WERI-Rb-1 (cell line): ENCODE measurements around the gene CCNT1.
"Not testable (repeated sequence)": the region's sequence is repeated elsewhere in the genome, so short reads cannot be mapped to it uniquely, and the experiment has no call there.

Experiments
- DNase-seq: peaks from one replicate; pipeline ENCODE4 v3.0.0-alpha.2; 2020
- H3K27ac ChIP-seq: fragments of 250-450 bp; sonication (Bioruptor Pico); 2 replicates; pipeline ENCODE4 v1.5.1; 2020; ENCODE audit warnings: mild to moderate bottlenecking, moderate library complexity
- H3K27me3 ChIP-seq: fragments of 250-450 bp; sonication (Bioruptor Pico); 2 replicates; pipeline ENCODE4 v1.5.1; 2021; ENCODE audit warnings: mild to moderate bottlenecking, low read depth, moderate library complexity; ENCODE audit not compliant: insufficient read depth, severe bottlenecking
- H3K36me3 ChIP-seq: fragments of 250-450 bp; sonication (Bioruptor Pico); 2 replicates; pipeline ENCODE4 v1.5.1; 2020; ENCODE audit warnings: mild to moderate bottlenecking, moderate library complexity
- H3K4me3 ChIP-seq: 2 replicates; pipeline ENCODE4 v1.5.1; 2011; ENCODE audit warnings: low read depth, mild to moderate bottlenecking, control low read depth, low read length
- H3K9me3 ChIP-seq: fragments of 250-450 bp; sonication (Bioruptor Pico); 2 replicates; pipeline ENCODE4 v1.5.1; 2021; ENCODE audit warnings: mild to moderate bottlenecking, moderate library complexity; ENCODE audit not compliant: severe bottlenecking
- TF ChIP-seq, protein P1 (sequence below): IDR thresholded peaks from 2 replicates; pipeline ENCODE4 v1.5.1; 2011; ENCODE audit warnings: low read depth, mild to moderate bottlenecking, control low read depth, inconsistent platforms, low read length

Gene CCNT1

DNA sequence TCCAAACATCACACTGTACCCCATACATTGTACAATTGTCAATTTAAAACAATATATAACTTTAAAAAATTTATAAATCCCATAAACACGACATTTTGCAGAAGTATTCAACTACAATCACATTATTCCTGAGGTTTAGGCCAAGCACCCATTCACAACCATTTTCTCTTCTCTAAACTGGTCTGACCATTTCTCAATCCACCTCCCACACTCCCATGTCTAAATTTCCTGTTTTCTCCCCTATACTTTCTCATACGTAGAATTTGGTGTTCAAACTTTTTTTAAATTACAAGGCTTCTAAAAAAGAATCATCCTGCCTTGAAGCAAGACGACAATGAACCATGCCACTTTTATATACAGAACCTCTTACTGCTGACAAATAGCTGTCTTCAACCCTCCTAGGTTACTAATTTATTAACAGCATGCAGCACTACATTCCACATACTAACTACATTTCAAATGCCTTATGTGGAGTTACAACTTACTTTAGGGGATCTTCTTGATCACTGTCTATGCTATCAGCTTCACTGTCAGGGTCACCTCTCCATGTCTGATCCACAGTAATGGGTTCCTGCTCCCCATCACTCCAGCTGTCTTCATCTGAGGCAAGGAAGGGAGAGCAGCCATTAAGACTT, 37.8 kb downstream of the CCNT1 start:
- Histone ChIP-seq H3K27ac (no peak overlapping the region), H3K9me3 (no peaks in the 10 kb centered on the region), H3K36me3 (peaks cover 73% of the 10 kb centered on the region), H3K4me3 (no peak overlapping the region), H3K27me3 (no peaks in the 10 kb centered on the region)
- no peak for DNase-seq
- TF ChIP-seq, protein P1, sequence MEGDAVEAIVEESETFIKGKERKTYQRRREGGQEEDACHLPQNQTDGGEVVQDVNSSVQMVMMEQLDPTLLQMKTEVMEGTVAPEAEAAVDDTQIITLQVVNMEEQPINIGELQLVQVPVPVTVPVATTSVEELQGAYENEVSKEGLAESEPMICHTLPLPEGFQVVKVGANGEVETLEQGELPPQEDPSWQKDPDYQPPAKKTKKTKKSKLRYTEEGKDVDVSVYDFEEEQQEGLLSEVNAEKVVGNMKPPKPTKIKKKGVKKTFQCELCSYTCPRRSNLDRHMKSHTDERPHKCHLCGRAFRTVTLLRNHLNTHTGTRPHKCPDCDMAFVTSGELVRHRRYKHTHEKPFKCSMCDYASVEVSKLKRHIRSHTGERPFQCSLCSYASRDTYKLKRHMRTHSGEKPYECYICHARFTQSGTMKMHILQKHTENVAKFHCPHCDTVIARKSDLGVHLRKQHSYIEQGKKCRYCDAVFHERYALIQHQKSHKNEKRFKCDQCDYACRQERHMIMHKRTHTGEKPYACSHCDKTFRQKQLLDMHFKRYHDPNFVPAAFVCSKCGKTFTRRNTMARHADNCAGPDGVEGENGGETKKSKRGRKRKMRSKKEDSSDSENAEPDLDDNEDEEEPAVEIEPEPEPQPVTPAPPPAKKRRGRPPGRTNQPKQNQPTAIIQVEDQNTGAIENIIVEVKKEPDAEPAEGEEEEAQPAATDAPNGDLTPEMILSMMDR: no peak

- H3K36me3 ChIP-seq: peaks cover 94% of the 10 kb centered on the region
- no peaks in the 10 kb centered on the region for H3K27me3 ChIP-seq
- H3K27ac ChIP-seq: no peak overlapping the region
- TF ChIP-seq, protein P1: no peak
- no peaks in the 10 kb centered on the region for H3K9me3 ChIP-seq
- no peak overlapping the region for H3K4me3 ChIP-seq
- DNase-seq: no peak
Measured at GRCh38 chr12:48671231-48671856, 45.2 kb downstream of the CCNT1 start.

GRCh38 chr12:48668996-48669395, 47.5 kb downstream of the CCNT1 start:
- Histone ChIP-seq H3K4me3 (no peak overlapping the region), H3K9me3 (no peaks in the 10 kb centered on the region), H3K27me3 (no peaks in the 10 kb centered on the region), H3K27ac (no peak overlapping the region), H3K36me3 (peaks cover 94% of the 10 kb centered on the region)
- DNase-seq: no peak
- TF ChIP-seq, protein P1: no peak

DNA sequence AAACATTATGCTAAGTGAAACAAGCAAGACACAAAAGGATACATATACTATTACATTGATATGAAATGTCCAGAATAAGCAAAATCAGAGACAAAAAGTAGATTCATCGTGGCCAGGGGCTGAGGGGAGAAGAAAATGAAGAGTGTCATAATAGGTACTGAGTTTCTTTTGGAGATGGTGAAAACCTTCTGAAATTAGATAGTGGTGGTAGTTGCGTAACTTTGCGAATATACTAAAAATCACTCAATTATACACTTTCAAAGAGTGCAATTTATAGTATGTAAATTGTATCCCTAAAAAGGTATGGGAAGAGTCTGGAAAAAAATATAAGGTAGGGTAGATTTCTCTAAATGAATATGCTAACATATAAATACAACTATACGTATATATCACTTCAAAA, 56.6 kb downstream of the CCNT1 start:
- peaks cover 92% of the 10 kb centered on the region for H3K36me3 ChIP-seq
- H3K9me3 ChIP-seq: no peaks in the 10 kb centered on the region
- H3K27ac ChIP-seq: no peak overlapping the region
- no peak overlapping the region for H3K4me3 ChIP-seq
- no peak for DNase-seq
- TF ChIP-seq, protein P1: no peak
- H3K27me3 ChIP-seq: no peaks in the 10 kb centered on the region

DNA sequence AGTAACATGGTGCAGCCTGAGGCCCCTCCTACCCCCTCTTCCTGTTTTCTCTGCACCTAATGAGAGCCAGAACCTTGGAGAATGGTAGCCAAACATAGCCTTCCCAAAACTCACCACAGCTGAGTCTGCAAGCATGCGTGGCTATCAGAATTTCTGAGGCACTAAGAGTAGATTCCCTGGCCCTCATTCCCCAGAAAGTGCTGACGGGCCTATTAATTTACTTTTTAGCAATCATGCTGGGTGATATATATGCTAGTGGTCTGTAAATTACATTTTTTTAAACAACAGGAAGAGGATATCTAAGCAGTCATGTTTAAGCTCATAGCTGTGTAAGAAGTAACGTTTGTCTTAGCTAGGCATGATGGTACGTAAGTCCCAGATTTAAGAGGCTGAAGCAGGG, 64.8 kb downstream of the CCNT1 start:
- Histone ChIP-seq H3K36me3 (peaks cover 56% of the 10 kb centered on the region), H3K27ac (no peak overlapping the region), H3K4me3 (no peak overlapping the region), H3K9me3 (no peaks in the 10 kb centered on the region), H3K27me3 (no peaks in the 10 kb centered on the region)
- DNase-seq: no peak
- TF ChIP-seq, protein P1: no peak

DNA sequence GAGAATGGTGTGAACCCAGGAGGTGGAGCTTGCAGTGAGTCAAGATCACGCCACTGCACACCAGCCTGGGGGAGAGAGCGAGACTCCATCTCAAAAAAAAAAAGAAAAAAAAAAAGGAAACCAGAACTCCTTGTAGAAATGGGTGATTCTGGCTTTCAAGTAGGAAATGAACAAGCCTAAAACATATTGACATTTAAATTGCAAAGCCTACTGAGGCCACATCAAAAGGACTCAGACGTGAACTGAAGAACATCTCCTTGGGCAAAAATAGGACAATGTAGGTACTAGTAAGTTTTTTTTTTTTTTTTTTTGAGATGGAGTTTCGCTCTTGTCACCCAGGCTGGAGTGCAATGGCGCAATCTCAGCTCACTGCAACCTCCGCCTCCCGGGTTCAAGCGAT, 71.2 kb downstream of the CCNT1 start:
- H3K27me3 ChIP-seq, H3K9me3 ChIP-seq, H3K27ac ChIP-seq, DNase-seq, H3K4me3 ChIP-seq: not testable (repeated sequence)
- H3K36me3 ChIP-seq: peaks cover 24% of the 10 kb centered on the region
